22Rv1 (cell line): ENCODE results near the gene GJD3.
A peak's percentile ranks its signal among the peaks of the same experiment; 100 is the strongest.

Experiments
- H3K27ac ChIP-seq: fragments of 450-650 bp; 2 replicates; pipeline ENCODE4 v1.5.1; 2017
- ZFX ChIP-seq: fragments of 450-650 bp; IDR thresholded peaks from 2 replicates; pipeline ENCODE4 v1.6.1; 2017; ENCODE audit warnings: antibody characterized with exemption, borderline replicate concordance
- TF ChIP-seq, protein P1 (sequence below): fragments of 450-650 bp; IDR thresholded peaks from 2 replicates; pipeline ENCODE4 v1.5.1; 2017; ENCODE audit warnings: mild to moderate bottlenecking

GJD3 gene

DNA sequence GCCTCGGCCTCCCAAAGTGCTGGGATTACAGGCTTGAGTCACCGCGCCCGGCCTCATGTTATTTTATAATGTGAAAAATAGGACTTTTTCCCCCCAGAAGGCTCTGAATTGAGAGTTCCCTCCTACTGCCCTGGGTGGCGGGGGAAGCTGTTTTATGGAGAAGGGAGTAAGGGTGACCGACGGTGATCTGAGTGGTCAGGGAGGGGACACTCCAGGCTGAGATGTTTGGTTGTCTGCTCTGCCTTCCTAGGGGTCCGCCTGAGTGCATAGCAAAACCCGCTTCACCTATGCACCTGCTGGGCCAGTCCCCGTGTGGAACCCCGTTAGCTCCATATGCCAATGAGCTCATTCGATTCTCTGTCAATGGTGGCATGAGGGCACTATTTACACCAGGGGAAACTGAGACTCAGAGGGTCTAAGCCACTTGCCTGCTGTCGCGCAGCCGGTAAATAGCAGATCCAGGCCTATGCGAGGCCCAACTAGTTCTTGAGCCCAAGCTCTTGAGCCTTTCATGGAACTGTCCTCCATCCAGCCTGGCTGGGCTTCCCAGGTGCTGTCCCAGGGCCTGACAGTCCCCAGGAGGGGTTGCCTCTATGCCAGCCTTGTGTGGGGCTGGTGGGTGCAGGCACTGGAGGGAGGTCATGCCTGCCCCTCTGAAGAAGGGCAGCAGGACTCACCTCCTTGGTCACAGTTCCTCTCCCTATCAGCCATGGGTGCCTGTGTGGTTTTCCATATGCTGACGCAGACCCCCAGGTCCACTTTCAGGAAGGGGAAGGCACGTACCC lies 1.7 kb upstream of the GJD3 start:
- TF ChIP-seq ZFX, result no peak
- TF ChIP-seq, protein P1, sequence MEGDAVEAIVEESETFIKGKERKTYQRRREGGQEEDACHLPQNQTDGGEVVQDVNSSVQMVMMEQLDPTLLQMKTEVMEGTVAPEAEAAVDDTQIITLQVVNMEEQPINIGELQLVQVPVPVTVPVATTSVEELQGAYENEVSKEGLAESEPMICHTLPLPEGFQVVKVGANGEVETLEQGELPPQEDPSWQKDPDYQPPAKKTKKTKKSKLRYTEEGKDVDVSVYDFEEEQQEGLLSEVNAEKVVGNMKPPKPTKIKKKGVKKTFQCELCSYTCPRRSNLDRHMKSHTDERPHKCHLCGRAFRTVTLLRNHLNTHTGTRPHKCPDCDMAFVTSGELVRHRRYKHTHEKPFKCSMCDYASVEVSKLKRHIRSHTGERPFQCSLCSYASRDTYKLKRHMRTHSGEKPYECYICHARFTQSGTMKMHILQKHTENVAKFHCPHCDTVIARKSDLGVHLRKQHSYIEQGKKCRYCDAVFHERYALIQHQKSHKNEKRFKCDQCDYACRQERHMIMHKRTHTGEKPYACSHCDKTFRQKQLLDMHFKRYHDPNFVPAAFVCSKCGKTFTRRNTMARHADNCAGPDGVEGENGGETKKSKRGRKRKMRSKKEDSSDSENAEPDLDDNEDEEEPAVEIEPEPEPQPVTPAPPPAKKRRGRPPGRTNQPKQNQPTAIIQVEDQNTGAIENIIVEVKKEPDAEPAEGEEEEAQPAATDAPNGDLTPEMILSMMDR, result no peak
- H3K27ac ChIP-seq, result no peak overlapping the region

DNA sequence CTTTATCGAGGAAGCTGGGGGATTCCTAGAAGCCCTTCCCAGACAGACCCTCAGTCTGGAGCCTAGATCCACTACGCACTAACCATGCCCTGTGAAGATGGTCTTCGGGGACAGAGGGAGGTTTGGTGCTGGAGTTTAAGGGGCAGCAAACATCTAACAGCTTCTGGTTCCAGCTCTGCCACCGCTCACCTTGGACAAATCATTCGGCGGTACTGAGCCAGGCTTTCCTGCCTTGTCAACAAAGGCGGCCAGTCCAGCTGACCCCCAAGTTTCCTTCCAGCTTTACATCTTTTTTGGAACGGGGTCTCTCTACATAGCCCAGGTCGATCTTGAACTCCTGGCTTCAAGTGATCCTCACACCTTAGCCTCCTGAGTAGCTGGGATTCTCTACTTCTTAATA lies 369 bp upstream of the GJD3 start:
- TF ChIP-seq, protein P1, result no peak
- no peak for TF ChIP-seq ZFX
- H3K27ac ChIP-seq, result no peak overlapping the region

DNA sequence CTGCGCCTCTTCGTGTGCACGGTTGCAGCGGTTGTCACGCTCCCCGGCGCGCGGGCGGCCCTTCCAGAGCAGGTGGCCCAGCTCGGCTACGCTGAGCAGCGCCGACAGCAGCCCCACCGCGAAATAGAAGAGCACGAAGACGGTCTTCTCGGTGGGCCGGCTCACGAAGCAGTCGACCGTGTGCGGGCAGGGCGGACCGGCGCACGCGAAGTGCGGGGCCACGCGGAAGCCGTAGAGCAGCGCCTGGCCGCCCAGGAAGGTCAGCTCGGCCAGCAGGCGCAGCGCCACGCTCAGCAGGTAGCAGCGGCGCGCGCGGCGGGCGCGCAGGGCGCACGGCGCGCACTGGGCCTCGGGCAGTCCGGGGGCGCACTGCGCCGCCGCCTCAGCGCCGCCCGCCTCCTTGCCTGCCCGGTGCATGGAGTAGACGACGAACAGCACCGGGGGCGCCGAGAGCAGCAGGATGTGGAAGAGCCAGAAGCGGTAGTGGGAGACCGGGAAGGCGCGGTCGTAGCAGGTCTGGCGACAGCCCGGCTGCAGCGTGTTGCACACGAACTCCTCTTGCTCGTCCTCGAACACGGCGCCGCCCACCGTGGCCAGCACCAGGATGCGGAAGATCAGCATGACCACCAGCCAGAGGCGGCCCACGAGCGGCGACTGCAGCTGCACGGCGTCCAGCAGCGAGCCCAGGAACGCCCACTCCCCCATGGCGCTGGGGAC lies 1.3 kb downstream of the GJD3 start:
- peak overlapping the region; percentile 58 for H3K27ac ChIP-seq
- TF ChIP-seq ZFX, result no peak
- TF ChIP-seq, protein P1, result no peak

DNA sequence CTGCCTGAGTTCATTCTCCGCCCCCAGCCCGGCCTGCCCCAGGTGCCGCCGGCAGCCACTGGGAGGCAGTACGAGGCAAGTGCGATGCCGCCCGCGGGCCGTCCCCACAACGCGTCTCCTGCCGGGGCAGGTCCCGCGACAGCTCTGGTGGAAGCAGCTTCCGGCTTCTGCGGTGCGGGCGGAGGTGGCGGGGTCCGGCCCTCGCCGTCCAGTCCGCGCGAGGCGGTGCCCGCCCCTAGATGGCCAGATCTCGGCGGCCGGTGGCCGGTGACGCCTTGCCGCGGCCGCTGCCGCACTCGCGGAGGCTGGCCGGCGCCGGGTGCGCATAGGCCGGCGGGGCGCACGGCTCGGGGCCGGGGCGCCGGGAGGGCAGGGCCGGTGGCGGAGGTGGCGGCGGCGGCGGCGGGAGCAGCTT lies 1.8 kb downstream of the GJD3 start:
- H3K27ac ChIP-seq, result peak overlapping the region; percentile 58

DNA sequence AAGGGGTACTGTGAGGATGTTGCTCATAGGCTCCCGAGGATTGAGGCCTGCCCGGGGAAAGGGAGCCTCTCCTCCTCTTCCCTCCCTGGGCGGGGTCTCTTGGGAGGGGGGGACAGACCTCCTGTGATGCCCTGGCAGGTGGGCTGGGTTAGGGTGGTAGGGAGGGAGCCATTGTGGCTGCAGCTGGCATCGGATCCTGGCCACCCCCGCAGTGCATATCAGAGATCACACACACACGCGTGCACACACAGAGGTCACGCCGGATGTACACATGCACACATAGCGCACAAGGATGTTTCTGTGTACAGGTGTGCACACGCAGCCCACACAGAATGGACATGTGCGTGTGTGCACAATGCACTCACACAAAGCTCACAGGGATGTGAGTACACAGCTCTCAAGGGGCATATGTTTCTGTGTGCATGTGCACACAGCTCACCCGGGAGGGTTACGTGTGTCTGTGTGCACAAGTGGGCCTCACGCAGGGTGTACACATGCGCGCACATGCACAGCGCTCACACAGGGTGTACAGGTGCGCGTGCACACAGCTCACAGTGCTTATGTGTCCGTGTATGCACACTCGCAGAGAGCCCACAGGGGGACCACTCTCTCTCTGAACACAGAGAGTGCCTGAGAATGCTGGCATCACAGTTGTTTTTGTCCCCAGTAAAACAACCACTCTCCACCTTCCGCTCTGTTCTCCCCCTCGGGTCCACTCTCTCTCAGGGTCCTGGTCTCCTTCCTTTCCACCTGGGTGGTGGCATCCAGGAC lies 2.4 kb downstream of the GJD3 start:
- TF ChIP-seq ZFX, result no peak
- TF ChIP-seq, protein P1, result no peak
- H3K27ac ChIP-seq, result no peak overlapping the region

More for the DNA sequence above, 1.8 kb downstream of the GJD3 start:
- TF ChIP-seq ZFX, result no peak
- TF ChIP-seq, protein P1, result peak; percentile 90

DNA sequence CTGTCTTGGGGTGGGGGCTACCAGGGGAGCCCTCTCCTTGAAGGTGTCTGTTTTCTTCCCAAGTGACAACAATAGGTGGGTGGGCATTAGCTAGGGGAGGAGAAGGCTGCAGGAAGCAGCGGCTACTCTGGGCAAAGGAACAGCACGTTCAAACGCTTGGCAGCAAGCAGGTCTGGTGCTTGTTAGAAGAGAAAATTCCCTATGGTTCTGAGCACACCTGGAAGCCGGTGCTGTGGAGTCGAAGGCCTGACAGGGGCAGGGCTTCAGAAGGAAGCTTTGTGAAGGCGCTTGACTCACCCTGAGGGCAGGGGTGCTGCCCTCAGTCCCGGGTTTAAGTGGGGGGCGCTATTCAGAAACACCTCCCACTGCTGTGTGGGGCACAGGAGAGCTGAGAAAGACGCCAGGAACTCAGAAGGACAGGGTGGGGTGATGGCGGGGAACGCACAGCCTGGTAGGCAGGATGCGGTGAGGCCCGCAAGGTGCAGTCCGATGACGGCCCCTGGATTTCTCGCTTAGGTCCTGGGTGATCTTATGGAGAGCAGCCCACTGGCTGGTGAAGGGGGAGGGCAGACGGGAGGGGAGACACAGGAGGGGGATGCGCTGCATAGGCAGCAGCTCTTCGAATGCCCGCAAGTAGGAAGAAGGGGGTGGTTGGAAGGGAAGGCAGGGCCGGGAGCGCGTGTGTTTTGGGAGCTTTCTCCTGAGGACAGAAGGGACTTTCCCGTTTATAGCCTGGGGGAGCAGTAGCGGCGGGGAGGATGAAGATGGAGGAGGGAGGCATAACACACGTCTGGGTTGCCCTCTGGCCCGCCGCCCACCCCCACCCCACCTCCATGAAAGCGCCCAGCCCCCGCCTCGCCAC lies 3.2 kb downstream of the GJD3 start:
- no peak for TF ChIP-seq ZFX
- TF ChIP-seq, protein P1, result no peak
- H3K27ac ChIP-seq, result no peak overlapping the region
